Epithelial cell of esophagus (primary cell): ENCODE measurements around the gene HES3.

ENCODE experiments used
- DNase-seq: peaks from one replicate; pipeline ENCODE4 v3.0.0; 2010; ENCODE audit warnings: low read depth
- H3K4me3 ChIP-seq: 2 replicates; pipeline ENCODE4 v1.5.1; 2011; ENCODE audit warnings: mild to moderate bottlenecking, low read length, control low read depth
- TF ChIP-seq, protein P1 (sequence below): IDR thresholded peaks from 2 replicates; pipeline ENCODE4 v1.5.1; 2011; ENCODE audit warnings: low read depth, mild to moderate bottlenecking, low read length, control low read depth, inconsistent platforms; ENCODE audit not compliant: insufficient read depth; ENCODE audit errors: missing control alignments

HES3 gene

DNA sequence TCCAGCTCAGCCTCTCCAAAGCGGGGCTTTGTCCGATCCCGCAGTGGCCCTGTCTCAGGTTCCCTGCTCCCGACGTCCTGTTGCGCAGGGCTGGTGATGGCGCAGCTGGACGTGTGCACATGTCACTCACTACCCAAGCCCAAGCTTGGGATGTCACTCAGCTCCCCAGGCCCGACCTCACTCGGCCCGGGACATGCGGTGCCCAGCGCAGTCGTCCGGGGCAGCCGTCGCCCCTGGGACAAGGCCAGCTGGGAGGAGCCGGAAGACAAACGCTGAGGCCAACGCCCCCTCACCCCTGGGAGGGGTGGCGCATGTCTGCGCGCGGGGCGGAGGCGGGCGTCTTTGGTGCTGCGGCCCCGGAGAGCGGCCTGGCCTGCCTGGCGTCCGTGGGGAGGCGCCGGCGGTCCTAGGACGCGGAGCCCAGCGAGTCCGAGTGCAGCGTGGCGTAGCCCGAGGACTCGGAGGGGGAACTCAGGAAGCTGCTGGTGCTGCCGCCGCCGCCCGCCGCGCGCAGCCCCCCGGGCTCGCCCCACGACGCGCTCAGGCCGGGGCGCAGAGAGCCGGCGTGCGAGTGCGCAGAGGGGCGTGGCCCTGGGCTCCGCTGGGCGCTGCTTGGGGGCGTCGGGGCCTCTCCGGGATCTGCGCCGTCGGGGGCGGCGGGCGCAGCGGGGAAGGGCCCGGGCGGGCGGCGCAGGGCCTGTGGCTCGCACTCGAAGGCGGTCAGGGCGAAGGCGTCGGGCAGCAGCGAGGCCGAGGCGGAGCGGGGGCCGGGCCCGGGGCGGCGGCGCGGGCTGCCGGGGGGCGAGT lies 5.2 kb downstream of the HES3 start:
- DNase-seq: no peak
- TF ChIP-seq, protein P1, sequence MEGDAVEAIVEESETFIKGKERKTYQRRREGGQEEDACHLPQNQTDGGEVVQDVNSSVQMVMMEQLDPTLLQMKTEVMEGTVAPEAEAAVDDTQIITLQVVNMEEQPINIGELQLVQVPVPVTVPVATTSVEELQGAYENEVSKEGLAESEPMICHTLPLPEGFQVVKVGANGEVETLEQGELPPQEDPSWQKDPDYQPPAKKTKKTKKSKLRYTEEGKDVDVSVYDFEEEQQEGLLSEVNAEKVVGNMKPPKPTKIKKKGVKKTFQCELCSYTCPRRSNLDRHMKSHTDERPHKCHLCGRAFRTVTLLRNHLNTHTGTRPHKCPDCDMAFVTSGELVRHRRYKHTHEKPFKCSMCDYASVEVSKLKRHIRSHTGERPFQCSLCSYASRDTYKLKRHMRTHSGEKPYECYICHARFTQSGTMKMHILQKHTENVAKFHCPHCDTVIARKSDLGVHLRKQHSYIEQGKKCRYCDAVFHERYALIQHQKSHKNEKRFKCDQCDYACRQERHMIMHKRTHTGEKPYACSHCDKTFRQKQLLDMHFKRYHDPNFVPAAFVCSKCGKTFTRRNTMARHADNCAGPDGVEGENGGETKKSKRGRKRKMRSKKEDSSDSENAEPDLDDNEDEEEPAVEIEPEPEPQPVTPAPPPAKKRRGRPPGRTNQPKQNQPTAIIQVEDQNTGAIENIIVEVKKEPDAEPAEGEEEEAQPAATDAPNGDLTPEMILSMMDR: no peak
- H3K4me3 ChIP-seq: no peak overlapping the region

DNA sequence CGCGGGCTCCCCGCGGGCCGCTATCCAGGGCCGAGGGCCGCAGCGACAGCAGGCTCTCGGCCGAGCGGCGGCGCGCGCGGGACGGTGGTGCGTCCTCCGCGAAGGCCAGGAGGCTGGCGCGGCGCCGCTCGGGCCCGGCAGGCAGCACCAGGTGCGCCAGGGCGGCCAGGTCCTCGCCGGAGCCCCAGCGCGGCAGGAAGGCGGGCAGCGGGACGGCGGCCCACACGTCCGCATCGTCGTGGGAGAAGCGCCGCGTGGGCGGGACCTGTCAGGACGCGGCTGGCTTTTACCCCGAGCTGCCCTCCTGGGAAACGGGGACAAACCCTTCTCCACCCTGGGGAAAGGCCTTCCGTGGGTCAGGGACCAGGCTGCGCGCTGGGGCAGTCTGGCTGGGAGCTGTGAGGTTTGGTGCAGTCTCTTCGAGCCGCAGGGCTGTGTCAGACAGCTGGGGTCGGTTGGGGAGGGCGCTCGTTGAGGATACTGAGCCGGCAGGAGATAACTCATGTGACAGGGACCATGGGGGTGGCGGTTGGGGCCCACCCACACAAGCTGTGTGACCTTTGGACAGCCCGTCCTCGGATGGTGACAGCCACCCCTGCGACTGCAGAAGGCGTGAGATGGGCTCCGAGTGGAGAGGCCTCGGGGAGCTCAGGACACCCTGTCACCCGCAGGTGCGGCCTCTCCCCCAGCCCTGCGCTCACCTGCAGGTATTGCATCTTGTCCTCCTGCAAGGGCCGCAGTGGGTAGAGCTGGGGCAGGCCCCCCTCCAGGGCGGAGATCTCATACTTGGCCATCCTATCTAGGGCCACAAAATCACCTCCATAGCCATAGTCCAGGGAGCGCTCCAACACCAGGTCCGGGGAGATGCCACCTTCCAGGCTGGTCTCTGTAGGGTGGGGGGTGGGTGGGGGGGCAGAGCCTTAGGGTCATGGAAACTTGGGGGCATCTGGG lies 6.0 kb downstream of the HES3 start:
- TF ChIP-seq, protein P1: no peak
- H3K4me3 ChIP-seq: no peak overlapping the region
- no peak for DNase-seq

DNA sequence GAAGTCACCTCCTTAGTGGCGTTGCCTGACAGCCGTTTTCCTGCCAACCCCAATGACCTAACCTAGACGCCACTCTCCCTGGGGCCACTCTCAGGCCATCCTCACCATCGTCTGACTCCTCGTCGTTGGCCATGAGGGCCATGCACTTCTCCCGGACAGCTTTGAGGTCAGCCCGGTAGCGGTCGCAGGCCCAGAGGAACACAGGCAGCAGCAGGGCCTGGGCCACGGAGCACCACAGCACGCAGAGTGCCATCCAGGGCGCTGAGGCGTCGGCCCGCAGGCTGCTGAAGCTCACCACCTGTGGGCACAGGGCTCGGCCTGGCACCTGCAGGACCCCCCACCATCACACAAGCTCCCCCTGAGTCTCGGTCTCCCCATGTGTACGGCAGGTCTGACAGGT lies 7.3 kb downstream of the HES3 start:
- TF ChIP-seq, protein P1: no peak
- H3K4me3 ChIP-seq: no peak overlapping the region
- DNase-seq: no peak

DNA sequence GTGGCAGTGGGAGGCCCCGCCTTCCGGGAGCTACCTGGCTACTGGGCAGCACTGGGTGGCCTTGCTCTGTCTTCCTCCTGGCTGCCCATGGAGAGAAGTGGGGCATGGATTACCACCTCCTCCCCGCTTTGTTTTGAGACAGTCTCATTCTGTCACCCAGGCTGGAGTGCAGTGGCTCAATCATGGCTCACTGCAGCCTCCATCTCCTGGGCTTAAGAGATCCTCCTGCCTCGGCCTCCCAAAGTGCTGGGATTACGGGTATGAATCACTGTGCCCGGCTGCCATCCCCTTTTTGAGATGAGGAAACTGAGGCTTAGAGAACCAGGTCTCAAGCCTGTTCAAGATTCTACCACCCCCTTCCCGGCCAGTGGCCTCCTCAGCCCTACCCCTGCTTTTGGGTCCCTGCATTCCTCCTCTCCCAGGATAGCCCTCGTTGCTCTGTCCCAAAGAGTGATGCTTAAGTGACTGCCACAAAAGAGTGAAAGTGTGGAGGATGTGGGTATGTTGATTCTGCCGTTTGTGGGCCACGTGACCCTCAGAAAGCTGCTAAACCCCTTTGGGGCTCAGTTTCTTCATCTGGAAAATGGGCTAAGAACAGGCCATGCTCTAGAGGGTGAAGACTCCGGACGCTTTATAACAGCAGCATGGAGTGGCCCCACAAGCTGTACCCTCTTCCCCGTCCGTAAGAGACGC lies 7.8 kb downstream of the HES3 start:
- no peak for DNase-seq
- no peak overlapping the region for H3K4me3 ChIP-seq
- TF ChIP-seq, protein P1: no peak

DNA sequence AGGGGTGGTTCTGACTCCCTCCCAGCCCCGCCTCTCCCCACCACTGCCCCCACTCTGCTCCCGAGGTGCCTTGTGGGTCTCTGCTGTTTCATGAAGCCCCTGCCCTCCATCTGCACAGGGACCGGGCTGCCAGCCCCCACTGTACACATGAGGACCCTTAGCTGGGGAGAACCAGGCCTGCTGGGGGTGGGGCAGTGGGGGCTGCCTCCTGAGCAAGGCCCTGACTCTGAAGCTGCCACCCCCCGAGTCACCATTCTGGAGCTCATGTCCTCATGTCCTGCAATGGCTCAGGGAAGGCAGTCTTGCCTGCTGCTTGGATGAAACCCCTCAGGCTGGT lies 8.4 kb downstream of the HES3 start:
- H3K4me3 ChIP-seq: no peak overlapping the region
- DNase-seq: no peak
- TF ChIP-seq, protein P1: no peak

DNA sequence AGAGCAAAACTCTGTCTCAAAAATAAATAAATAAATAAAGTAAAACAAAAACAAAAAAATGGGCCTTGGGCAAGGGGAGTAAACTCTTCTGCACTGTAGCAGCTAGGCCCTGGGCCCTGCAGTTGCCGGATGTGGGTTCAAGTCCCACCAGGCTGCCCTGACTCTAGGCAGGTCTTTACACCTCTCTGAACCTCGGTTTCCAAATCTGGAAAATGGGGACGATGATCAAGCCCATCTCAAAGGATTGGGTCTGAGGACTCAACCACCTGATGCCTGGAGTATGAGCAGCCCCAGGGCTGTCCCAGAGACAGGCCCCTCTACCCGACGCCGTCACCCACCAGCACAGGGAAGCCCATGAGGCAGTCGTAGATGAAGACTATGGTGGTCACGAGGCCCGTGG lies 9.4 kb downstream of the HES3 start:
- DNase-seq: no peak
- TF ChIP-seq, protein P1: no peak
- no peak overlapping the region for H3K4me3 ChIP-seq
